ENCODE measurements around the gene TRMT11.

- TF ChIP-seq EP300 (IDR thresholded peaks at IDR 0.05): no peak
- TF ChIP-seq CTCF (IDR thresholded peaks at IDR 0.05): no peak
- TF ChIP-seq POLR2AphosphoS5 (IDR thresholded peaks at IDR 0.05): no peak
- no peak for TF ChIP-seq POLR2A (IDR thresholded peaks at IDR 0.05)
Measured at GRCh38 chr6:125984311-125984710, 2.0 kb upstream of the TRMT11 start.
